SW 1271 (cell line): Measurements from ENCODE around the gene CPPED1.

ENCODE experiments used
- DNase-seq, 2 experiments: peaks; one replicate each; lab custom pipeline; 2025; lab: John Stamatoyannopoulos, UW

Gene CPPED1

GRCh38 chr16:12735805-12736204, 67.9 kb downstream of the CPPED1 start:
- no peak for DNase-seq

GRCh38 chr16:12732600-12732999, 71.1 kb downstream of the CPPED1 start:
- no peak for DNase-seq

DNA sequence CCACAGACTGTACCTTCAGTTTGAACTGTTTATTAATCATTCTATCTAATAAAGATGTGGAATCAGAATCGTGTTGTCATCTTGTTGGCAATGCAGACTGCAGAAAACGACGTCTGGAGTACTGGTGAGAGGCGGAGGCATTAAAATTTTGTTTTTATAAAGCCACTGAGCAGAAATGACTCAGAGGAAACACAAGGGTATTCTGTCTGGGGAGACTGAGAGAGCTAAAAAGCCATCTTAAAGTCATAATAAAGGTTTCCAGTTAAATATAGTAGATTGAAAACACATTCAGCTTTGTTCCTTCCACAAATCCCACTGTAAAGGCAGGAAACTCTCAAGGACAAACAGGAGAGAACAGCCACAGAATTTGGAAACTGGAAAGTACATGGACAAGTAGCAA, 74.2 kb downstream of the CPPED1 start:
- no peak for DNase-seq

DNA sequence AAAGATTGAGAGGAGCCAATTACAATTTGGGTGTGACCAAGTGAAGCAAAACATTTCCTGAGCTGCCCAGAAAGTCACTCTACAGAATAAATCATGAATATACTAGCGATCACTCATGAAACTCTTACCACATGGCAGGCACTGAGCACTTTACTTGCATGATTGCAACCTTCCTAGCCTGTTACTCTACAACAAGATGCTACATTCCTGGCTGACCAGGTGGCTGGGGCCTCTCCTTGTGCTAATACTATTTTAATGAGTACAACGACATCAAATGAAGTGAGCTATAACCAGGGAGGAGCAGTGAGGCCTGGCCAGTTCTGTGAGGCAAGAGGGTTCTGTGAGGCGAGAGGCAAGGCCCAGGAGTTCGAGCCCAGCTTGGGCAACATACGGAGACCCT, 75.2 kb downstream of the CPPED1 start:
- no peak for DNase-seq

GRCh38 chr16:12724226-12724625, 79.5 kb downstream of the CPPED1 start:
- no peak for DNase-seq

- DNase-seq: no peak
These were observed 80.0 kb downstream of the CPPED1 start for GRCh38 chr16:12723681-12724080.

DNA sequence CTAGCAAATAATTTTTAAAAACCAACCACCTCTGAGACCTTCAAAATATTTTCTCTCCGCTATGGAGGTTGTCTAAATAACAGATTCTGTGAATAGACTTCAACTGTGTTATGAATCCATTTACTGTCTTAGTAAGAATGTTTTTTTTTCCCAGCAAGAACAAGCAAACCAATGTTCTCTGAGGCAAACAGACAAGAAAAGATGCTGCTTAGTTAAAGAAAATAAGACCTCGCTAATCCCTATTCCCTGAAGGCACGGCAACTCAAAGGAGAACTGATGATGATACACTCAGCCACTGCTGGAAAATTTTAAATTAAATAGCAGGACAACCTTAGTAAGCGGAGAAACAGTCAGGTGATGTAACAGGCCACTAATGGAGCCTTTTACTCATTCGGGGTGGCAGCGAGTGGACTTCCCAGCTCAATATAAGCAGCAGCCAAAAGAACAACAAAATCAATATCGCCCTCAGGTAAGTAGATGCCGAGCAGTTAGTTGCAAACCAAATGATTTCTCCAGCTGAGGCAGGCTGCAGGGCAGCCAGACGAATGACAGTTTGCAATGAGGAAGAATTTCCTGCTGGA, 81.8 kb downstream of the CPPED1 start:
- no peak for DNase-seq

DNA sequence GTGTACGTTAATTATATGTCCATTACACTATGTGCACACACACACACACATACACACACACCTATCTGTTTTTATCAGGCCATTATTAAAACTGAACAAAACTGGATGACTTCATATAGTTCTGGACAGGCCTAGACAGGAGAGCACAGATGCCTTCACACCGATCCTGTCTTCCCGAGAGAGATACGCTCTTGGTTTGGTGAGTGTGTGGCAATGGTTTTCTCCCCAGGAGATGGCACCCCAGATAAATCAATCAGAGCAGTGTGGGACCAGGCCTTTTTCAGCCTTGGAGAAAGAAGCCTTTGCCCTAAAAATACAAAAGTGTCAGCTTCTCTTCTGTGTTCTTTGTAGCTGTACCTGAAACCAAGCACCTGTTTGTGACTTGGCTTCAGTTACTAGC, 83.7 kb downstream of the CPPED1 start:
- no peak for DNase-seq

- DNase-seq: no peak
These were observed 87.0 kb downstream of the CPPED1 start for GRCh38 chr16:12716658-12717057.

DNA sequence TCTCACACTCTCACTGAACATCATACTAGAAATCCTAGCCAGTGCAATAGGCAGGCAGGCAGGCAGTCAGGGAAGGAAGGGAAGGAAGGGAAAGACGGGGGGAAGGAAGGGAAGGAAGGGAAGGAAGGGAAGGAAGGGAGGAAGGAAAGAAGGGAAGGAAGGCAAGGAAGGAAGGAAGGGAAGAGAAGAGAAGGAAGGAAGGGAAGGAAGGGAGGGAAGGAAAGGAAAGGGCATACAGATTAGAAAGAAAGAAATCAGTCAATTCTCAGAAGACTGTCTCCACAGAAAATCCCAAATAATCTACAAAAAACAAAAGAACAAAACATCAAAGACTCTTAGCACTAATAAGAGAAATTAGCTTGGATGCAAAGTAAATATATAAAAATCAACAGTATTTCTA, 93.9 kb downstream of the CPPED1 start:
- DNase-seq: no peak

DNA sequence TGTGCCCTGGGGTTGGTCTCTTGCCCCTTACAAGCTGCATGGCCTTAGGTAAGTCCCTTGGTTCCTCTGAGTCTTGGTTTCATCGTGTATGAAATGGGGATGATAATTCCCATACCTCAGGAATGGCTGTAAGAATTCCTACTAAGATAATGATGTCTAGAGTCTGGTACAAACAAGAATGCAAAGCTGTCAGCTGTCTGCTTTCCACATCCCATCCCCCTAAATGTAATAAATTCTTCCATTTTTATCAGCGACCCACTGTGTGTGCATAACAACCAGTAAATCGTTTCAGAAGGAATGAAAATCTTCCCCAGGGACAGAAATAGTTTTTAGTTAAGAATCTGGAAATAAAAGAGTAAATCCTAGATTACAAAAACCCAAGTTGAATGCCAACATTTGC, 95.4 kb downstream of the CPPED1 start:
- no peak for DNase-seq

- DNase-seq: no peak
These were observed 97.1 kb downstream of the CPPED1 start for GRCh38 chr16:12706628-12707027.

- no peak for DNase-seq
These were observed 99.1 kb downstream of the CPPED1 start for GRCh38 chr16:12704492-12705111.

DNA sequence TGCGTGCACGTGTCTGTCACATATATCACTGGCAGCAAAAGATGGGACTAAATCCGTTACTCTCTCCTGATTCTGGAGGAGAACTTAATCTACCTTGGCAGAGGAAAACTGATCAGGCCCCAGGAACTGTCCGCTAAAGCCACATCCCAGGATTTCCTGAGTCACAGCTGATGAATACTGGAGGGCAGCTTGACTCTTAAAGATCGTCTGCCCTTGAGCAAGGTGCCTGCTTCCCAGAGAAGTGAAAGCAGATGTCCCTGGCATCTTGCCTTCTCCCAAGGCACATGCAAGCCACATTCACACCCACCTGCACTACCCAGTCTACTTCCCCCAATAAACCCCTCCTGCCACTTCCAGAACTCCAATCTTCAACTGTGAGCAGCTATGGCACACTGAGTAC, 99.8 kb downstream of the CPPED1 start:
- no peak for DNase-seq

- DNase-seq: no peak
These were observed 103.5 kb downstream of the CPPED1 start for GRCh38 chr16:12700161-12700560.

- DNase-seq: no peak
These were observed 104.5 kb downstream of the CPPED1 start for GRCh38 chr16:12699161-12699560.

DNA sequence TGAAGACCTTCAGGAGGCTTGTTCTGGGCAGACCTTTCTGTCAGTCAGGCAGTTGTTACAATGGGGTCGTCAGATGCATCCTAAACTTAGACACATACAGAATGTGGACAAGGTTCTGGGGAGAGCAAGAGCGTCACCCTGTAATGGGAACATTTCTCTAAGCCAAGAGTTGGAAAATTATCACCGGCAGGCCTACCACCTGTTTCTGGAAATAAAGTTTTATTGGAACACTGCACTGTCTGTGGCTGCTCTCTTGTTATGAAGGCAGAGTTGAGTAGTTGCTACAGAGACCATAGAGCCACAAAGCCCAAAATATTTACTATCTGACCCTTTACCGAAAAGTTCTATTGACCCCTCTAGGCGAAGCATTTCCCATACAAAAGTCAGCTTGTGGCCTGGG, 106.2 kb downstream of the CPPED1 start:
- DNase-seq: no peak

DNA sequence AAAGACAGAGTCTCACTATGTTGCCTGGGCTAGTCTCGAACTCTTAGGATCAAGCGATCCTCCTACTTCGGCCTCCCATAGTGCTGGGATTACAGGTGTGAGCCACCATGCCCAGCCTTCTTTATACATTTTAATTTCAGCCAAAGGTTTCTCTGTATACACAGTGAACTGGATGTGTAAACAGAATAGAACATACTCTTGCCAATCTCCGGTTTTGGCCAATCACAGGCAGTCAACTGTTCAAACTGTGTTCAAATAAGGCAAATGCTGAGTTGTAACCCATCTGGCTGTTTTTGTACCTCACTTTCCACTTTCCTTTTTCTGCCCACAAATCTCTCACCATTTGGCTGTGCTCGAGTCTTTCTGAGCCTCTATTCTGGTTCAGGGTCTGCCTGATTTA, 108.2 kb downstream of the CPPED1 start:
- DNase-seq: no peak

DNA sequence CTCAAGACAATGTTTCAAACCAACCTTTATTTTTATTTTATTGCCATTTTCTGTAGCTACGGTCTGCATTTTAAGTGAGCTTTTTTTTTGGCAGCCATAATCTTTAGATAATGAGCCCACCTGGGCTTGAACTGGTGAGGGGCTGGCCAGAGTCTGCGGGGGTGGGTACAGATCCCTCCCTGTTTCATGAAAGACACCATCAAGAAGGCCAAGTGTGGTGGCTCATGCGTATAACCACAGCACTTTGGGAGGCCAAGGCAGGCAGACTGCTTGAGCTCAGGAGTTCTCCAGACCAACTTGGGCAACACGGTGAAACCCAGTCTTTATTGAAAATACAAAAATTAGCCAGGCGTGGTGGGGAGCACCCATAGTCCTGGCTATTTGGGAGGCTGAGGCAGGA, 113.7 kb downstream of the CPPED1 start:
- DNase-seq: no peak

GRCh38 chr16:12688951-12689850, 114.5 kb downstream of the CPPED1 start:
- no peak for DNase-seq

- DNase-seq: no peak
These were observed 117.9 kb downstream of the CPPED1 start for GRCh38 chr16:12685806-12686205.

DNA sequence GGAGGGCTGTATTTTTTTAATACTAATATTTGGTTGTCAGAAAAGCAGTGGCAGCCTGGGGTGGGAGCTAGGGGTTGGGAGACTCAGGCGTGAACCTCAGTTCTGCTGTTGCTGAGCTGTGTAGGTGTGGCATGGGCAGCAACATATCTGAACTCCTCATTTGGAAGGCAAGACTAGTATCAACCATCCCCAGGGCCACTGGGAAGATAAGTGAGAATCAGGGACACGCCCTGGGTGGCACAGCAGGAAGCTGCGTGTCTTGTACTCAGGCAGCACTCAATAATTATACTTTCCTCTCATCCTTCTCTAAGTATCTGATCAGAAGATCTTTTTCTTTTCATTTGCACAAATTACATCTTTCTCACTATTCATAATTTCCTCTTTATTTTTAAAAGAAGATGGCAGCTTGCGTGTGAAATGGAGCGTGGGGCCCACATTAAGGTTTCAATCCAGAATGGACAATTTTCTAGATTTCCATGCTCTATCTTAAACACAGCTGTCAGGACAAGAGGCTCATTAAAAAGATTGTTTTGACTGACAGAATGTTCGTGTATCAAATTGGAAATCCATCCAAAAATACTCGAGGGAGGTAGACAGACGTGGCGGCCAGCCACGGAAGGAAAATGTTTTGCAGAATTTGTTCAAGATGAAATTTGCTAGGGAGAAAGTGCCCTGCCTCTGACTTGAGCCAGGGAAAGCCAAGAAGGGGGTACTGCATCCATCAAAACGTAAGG, 121.1 kb downstream of the CPPED1 start:
- no peak for DNase-seq

GRCh38 chr16:12681653-12682052, 122.0 kb downstream of the CPPED1 start:
- no peak for DNase-seq
